ENCODE data around the gene CD83.
"Not testable (repeated sequence)": the region's sequence is repeated elsewhere in the genome, so short reads cannot be mapped to it uniquely, and the experiment has no call there.

CD83 gene, protein sequence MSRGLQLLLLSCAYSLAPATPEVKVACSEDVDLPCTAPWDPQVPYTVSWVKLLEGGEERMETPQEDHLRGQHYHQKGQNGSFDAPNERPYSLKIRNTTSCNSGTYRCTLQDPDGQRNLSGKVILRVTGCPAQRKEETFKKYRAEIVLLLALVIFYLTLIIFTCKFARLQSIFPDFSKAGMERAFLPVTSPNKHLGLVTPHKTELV

DNA sequence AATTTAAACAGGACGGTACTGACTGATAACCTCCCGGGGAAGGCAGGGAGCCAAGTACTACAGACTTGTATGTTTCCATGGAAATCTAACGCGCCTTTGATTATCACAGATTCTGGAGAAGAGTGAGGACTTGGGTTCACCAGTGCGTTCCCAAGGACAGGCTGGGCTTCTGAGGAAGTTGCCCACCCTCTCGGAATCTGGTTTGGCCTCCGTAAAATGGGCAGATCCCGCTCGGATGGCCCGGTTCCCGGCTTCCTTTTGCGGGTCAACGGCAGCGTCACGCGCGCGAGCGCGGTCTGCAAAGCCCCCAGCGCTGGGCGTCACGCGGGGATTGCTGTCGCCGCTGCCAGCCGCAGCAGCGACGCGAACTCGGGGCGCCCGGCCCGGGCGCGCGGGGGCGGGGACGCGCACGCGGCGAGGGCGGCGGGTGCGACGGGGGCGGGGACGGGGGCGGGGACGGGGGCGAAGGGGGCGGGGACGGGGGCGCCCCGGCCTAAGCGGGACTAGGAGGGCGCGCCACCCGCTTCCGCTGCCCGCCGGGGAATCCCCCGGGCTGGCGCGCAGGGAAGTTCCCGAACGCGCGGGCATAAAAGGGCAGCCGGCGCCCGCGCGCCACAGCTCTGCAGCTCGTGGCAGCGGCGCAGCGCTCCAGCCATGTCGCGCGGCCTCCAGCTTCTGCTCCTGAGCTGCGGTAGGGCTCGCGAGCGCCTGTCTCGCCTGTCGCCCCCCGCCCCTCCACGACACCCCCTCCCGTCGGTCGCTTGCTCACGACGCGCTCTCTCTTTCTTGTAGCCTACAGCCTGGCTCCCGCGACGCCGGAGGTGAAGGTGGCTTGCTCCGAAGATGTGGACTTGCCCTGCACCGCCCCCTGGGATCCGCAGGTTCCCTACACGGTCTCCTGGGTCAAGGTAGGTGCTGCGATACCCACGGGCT, at the start of gene CD83:
Gene CD83, plus strand, starts transcription at position 615 of the 933 bp plus-strand sequence. Its CDS starts 40 bp downstream, at position 655.
- TF ChIP-seq, protein P1, sequence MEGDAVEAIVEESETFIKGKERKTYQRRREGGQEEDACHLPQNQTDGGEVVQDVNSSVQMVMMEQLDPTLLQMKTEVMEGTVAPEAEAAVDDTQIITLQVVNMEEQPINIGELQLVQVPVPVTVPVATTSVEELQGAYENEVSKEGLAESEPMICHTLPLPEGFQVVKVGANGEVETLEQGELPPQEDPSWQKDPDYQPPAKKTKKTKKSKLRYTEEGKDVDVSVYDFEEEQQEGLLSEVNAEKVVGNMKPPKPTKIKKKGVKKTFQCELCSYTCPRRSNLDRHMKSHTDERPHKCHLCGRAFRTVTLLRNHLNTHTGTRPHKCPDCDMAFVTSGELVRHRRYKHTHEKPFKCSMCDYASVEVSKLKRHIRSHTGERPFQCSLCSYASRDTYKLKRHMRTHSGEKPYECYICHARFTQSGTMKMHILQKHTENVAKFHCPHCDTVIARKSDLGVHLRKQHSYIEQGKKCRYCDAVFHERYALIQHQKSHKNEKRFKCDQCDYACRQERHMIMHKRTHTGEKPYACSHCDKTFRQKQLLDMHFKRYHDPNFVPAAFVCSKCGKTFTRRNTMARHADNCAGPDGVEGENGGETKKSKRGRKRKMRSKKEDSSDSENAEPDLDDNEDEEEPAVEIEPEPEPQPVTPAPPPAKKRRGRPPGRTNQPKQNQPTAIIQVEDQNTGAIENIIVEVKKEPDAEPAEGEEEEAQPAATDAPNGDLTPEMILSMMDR (conservative IDR thresholded peaks at IDR 0.05), result no peak; the same call in 1 of the 2 replicates
- no peak within 1 kb of the TSS; the same call in 1 of the 2 replicates for H3K27ac ChIP-seq

DNA sequence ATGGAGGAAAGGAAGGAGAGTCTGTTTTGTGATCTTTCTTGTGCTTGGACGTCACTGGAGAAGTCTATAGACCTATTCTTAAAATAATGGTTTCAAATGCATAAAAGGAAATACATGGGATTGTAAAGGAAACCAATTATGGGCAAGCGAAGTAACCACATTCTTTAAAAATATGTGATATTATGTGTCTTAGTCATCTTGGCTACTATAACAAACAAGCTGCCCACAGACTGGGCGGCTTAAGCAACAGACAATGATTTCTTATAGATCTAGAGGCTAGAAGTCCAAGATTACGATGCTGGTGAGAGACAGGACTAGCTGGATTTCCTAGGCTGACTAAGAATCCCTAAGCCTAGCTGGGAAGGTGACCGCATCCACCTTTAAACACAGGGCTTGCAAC, 49.4 kb upstream of the CD83 start:
- TF ChIP-seq, protein P1 (conservative IDR thresholded peaks at IDR 0.05), result no peak
- no peak overlapping the region for H3K27ac ChIP-seq

GRCh38 chr6:14068623-14069022, 48.9 kb upstream of the CD83 start:
- TF ChIP-seq, protein P1 (conservative IDR thresholded peaks at IDR 0.05), result no peak
- H3K27ac ChIP-seq, result no peak overlapping the region

DNA sequence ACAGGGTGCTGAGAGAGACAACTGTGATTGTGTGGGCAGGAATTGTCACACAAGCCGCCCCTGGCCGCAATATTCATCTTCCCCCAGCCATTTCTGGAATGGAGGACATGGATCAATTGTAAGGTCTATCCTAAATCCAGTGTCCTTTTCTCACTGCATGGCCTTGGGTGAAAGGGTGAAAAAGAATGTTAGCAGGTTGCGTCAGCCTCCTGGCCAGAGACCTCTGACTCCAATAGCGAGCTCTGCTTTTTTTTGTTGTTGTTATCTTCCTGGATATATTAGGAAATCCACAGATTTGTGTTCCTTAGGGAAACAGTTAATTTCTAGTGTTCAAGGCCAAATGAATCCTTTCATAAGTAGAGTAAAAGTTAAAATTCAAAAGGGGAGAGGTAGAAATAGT, 47.1 kb upstream of the CD83 start:
- H3K27ac ChIP-seq, result no peak overlapping the region
- TF ChIP-seq, protein P1 (conservative IDR thresholded peaks at IDR 0.05), result no peak

GRCh38 chr6:14072084-14072483, 45.5 kb upstream of the CD83 start:
- no peak overlapping the region for H3K27ac ChIP-seq
- TF ChIP-seq, protein P1 (conservative IDR thresholded peaks at IDR 0.05), result no peak

- not testable (repeated sequence) for H3K27ac ChIP-seq
These were observed 43.8 kb upstream of the CD83 start for GRCh38 chr6:14073561-14074354.

- H3K27ac ChIP-seq, result no peak overlapping the region
- TF ChIP-seq, protein P1 (conservative IDR thresholded peaks at IDR 0.05), result no peak
These were observed 43.0 kb upstream of the CD83 start for GRCh38 chr6:14074476-14075094.

Data from VCaP (cell line).